PC-3 (cell line): ENCODE measurements around the gene MYL5. TPM values are rescaled to one million over a fixed set of nuclear protein-coding genes. Genes with fewer than 3 reads are reported as not detected.

Experiments used
- ATAC-seq: fragments of 200-7000 bp; cut with Tn5 transposase; 2 replicates; pipeline ENCODE4 v1.9.1; 2020; ENCODE audit warnings: mild to moderate bottlenecking, moderate library complexity
- BruUV-seq: library from RNA; stranded (reverse); fragments of 400-500 nt; replicated peaks from 2 replicates; lab custom pipeline; 2021; lab: Mats Ljungman, UMichigan
- CTCF ChIA-PET: fragments of 300-600 bp; sonication (Branson Sonifier 250); formaldehyde crosslinking; loops from one replicate; lab custom pipeline; 2022; ENCODE audit warnings: antibody characterized with exemption; lab: Charles Lee
- POLR2A ChIA-PET: fragments of 300-600 bp; sonication (Branson Sonifier 250); formaldehyde crosslinking; loops from one replicate; lab custom pipeline; 2022; ENCODE audit warnings: antibody characterized with exemption; ENCODE audit not compliant: unreplicated experiment; lab: Charles Lee
- DNase-seq: peaks from one replicate; pipeline ENCODE4 v3.0.0-alpha.2; 2015
- H2AFZ ChIP-seq: fragments of 300-600 bp; sonication (generic); 2 replicates; pipeline ENCODE4 v1.6.0; 2016; ENCODE audit warnings: antibody characterized with exemption, low read length
- H3F3A ChIP-seq: fragments of 300-600 bp; sonication (generic); one replicate; pipeline ENCODE4 v1.6.0; 2017; ENCODE audit warnings: antibody characterized with exemption, low read length, control low read depth, mild to moderate bottlenecking; ENCODE audit not compliant: unreplicated experiment
- H3K27ac ChIP-seq: fragments of 300-600 bp; sonication (generic); 2 replicates; pipeline ENCODE4 v1.5.1; 2016; ENCODE audit warnings: mild to moderate bottlenecking, low read length
- H3K27me3 ChIP-seq: fragments of 300-600 bp; sonication (generic); 2 replicates; pipeline ENCODE4 v1.6.1; 2016; ENCODE audit warnings: low read length, mixed read lengths
- H3K36me3 ChIP-seq: fragments of 300-600 bp; sonication (generic); 2 replicates; pipeline ENCODE4 v1.6.1; 2016; ENCODE audit warnings: low read depth, mixed run types, low read length, mixed read lengths
- H3K4me1 ChIP-seq: fragments of 300-600 bp; sonication (generic); 2 replicates; pipeline ENCODE4 v1.5.1; 2016; ENCODE audit warnings: low read length; ENCODE audit not compliant: insufficient read depth
- H3K4me2 ChIP-seq: fragments of 300-600 bp; sonication (generic); 2 replicates; pipeline ENCODE4 v1.6.0; 2016; ENCODE audit warnings: low read length
- H3K4me3 ChIP-seq: fragments of 300-600 bp; sonication (generic); 2 replicates; pipeline ENCODE4 v1.5.1; 2016; ENCODE audit warnings: mild to moderate bottlenecking, low read length, mixed read lengths
- H3K79me2 ChIP-seq: fragments of 300-600 bp; sonication (generic); 2 replicates; pipeline ENCODE4 v1.6.1; 2017; ENCODE audit warnings: low read length, mixed read lengths
- H3K9ac ChIP-seq: fragments of 300-600 bp; sonication (generic); 2 replicates; pipeline ENCODE4 v1.6.0; 2016; ENCODE audit warnings: mild to moderate bottlenecking, low read length
- H3K9me2 ChIP-seq: fragments of 300-600 bp; sonication (generic); replicated peaks from 2 replicates; pipeline ENCODE4 v1.6.1; 2016; ENCODE audit warnings: mixed run types, low read length, mixed read lengths
- H3K9me3 ChIP-seq: fragments of 300-600 bp; sonication (generic); 2 replicates; pipeline ENCODE4 v1.6.1; 2016; ENCODE audit warnings: low read length, mixed read lengths
- H4K20me1 ChIP-seq: fragments of 300-600 bp; sonication (generic); 2 replicates; pipeline ENCODE4 v1.6.1; 2016; ENCODE audit warnings: low read length, mixed read lengths
- CTCF ChIP-seq: fragments of 300-600 bp; sonication (generic); conservative IDR thresholded peaks from 2 replicates; pipeline ENCODE4 v1.5.1; 2017; ENCODE audit warnings: antibody characterized with exemption, low read depth, mild to moderate bottlenecking, low read length
- EZH2 ChIP-seq: fragments of 300-600 bp; sonication (generic); IDR thresholded peaks from one replicate; pipeline ENCODE4 v1.6.1; 2017; ENCODE audit warnings: antibody characterized with exemption, mild to moderate bottlenecking, low read length; ENCODE audit not compliant: unreplicated experiment
- EZH2phosphoT487 ChIP-seq: fragments of 300-600 bp; sonication (generic); IDR thresholded peaks from 2 replicates; pipeline ENCODE4 v1.6.1; 2018; ENCODE audit warnings: mild to moderate bottlenecking, antibody characterized with exemption, low read length, borderline replicate concordance
- intact Hi-C: fragments of 100-400 bp; cut with micrococcal nuclease; formaldehyde crosslinking; loops from 2 replicates; pipeline ENCODE4 v1.9.0; 2023
- total RNA-seq: library from RNA; depleted of rRNA; stranded (reverse); fragments of >200 nt; gene quantifications from 2 replicates; pipeline ENCODE4 v1.2.3, GENCODE V29; 2014

Gene MYL5
- total RNA-seq, 1 experiment from 2014 or later, result 15.2 TPM

- DNase-seq, result no peak
- Histone ChIP-seq H3K9me2 (no peaks in the 10 kb centered on the region), H3K4me1 (no peaks in the 10 kb centered on the region), H2AFZ (no peak overlapping the region), H3K27me3 (no peaks in the 10 kb centered on the region), H3K27ac (no peak overlapping the region), H3K4me2 (no peak overlapping the region), H3K9ac (no peak overlapping the region), H3K4me3 (no peak overlapping the region), H4K20me1 (no peaks in the 10 kb centered on the region), H3K9me3 (no peaks in the 10 kb centered on the region), H3K79me2 (no peaks in the 10 kb centered on the region), H3K36me3 (no peaks in the 10 kb centered on the region), H3F3A (no peaks in the 10 kb centered on the region)
- ChIA-PET CTCF (no interaction called here), POLR2A (no interaction called here)
- ATAC-seq, result no peak
- BruUV-seq, result no TSS peak
- intact Hi-C loops, result no loop called here
- TF ChIP-seq EZH2phosphoT487, result no peak
These were observed 46.8 kb upstream of the MYL5 start for GRCh38 chr4:627347-628125.

- ATAC-seq (no peak), DNase-seq (no peak)
- ChIA-PET POLR2A (no interaction called here), CTCF (no interaction called here)
- H3K27ac ChIP-seq, result no peak overlapping the region
- no peak overlapping the region for H3K9ac ChIP-seq
- H2AFZ ChIP-seq, result no peak overlapping the region
- no peaks in the 10 kb centered on the region for H3F3A ChIP-seq
- H3K36me3 ChIP-seq, result no peaks in the 10 kb centered on the region
- H3K4me2 ChIP-seq, result no peak overlapping the region
- H3K27me3 ChIP-seq, result no peaks in the 10 kb centered on the region
- TF ChIP-seq CTCF, result no peak
- TF ChIP-seq EZH2, result no peak
- no peak for TF ChIP-seq EZH2phosphoT487
- no peak overlapping the region for H3K4me3 ChIP-seq
- no peaks in the 10 kb centered on the region for H3K9me2 ChIP-seq
- H4K20me1 ChIP-seq, result no peaks in the 10 kb centered on the region
- H3K79me2 ChIP-seq, result no peaks in the 10 kb centered on the region
- BruUV-seq, result no TSS peak
- intact Hi-C loops, result no loop called here
- H3K9me3 ChIP-seq, result no peaks in the 10 kb centered on the region
- no peaks in the 10 kb centered on the region for H3K4me1 ChIP-seq
These were observed 46.0 kb upstream of the MYL5 start for GRCh38 chr4:628311-628741.

GRCh38 chr4:628821-629635 lies 45.3 kb upstream of the MYL5 start:
- no TSS peak for BruUV-seq

More at GRCh38 chr4:628821-629635, 45.3 kb upstream of the MYL5 start:
- intact Hi-C loops, result no loop called here
- no peaks in the 10 kb centered on the region for H3K36me3 ChIP-seq
- no peak for ATAC-seq
- no peak overlapping the region for H3K9ac ChIP-seq
- no peak overlapping the region for H3K27ac ChIP-seq
- H3K9me2 ChIP-seq, result no peaks in the 10 kb centered on the region
- no peaks in the 10 kb centered on the region for H3K4me1 ChIP-seq
- ChIA-PET POLR2A (no interaction called here), CTCF (no interaction called here)
- no peak for DNase-seq
- TF ChIP-seq EZH2 (no peak), CTCF (no peak), EZH2phosphoT487 (no peak)
- H3K4me3 ChIP-seq, result no peak overlapping the region
- no peaks in the 10 kb centered on the region for H3F3A ChIP-seq
- no peak overlapping the region for H3K4me2 ChIP-seq
- no peak overlapping the region for H2AFZ ChIP-seq
- H4K20me1 ChIP-seq, result no peaks in the 10 kb centered on the region
- no peaks in the 10 kb centered on the region for H3K27me3 ChIP-seq
- no peaks in the 10 kb centered on the region for H3K79me2 ChIP-seq
- no peaks in the 10 kb centered on the region for H3K9me3 ChIP-seq
